ENCODE measurements around the gene SLC46A1.

The SLC46A1 gene

GRCh38 chr17:28345419-28346198, 60.4 kb downstream of the SLC46A1 start:
- Histone ChIP-seq H4K20me1 (ENCODE audit: insufficient read depth, low read length) (peaks cover 21% of the 10 kb centered on the region; the same call in 1 of the 2 replicates), H3K9me3 (ENCODE audit: insufficient read depth, low read length, severe bottlenecking) (no peaks in the 10 kb centered on the region), H2AFZ (ENCODE audit: low read depth, low read length) (no peak overlapping the region), H3K9ac (ENCODE audit: low read depth, low read length) (no peak overlapping the region), H3K79me2 (ENCODE audit: insufficient read depth, low read length) (no peaks in the 10 kb centered on the region), H3K4me3 (ENCODE audit: low read depth in 1 of 2, low read length in 2 of 2) (no peak overlapping the region), H3K27ac (ENCODE audit: low read length) (no peak overlapping the region), H3K4me1 (ENCODE audit: insufficient read depth, low read length) (no peaks in the 10 kb centered on the region), H3K27me3 (ENCODE audit: insufficient read depth, low read length, poor library complexity) (no peaks in the 10 kb centered on the region), H3K4me2 (ENCODE audit: insufficient read depth, low read length) (no peak overlapping the region), H3K36me3 (ENCODE audit: insufficient read depth, low read length) (peaks cover 94% of the 10 kb centered on the region)
- DNase-seq (no peak), ATAC-seq (ENCODE audit: insufficient read depth, low read depth) (peak; percentile 18; the same call in 1 of the 3 replicates)
- TF ChIP-seq, protein P1, sequence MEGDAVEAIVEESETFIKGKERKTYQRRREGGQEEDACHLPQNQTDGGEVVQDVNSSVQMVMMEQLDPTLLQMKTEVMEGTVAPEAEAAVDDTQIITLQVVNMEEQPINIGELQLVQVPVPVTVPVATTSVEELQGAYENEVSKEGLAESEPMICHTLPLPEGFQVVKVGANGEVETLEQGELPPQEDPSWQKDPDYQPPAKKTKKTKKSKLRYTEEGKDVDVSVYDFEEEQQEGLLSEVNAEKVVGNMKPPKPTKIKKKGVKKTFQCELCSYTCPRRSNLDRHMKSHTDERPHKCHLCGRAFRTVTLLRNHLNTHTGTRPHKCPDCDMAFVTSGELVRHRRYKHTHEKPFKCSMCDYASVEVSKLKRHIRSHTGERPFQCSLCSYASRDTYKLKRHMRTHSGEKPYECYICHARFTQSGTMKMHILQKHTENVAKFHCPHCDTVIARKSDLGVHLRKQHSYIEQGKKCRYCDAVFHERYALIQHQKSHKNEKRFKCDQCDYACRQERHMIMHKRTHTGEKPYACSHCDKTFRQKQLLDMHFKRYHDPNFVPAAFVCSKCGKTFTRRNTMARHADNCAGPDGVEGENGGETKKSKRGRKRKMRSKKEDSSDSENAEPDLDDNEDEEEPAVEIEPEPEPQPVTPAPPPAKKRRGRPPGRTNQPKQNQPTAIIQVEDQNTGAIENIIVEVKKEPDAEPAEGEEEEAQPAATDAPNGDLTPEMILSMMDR (IDR thresholded peaks at IDR 0.05; ENCODE audit: borderline replicate concordance, extremely low read depth, low read length, poor library complexity, severe bottlenecking), result no peak
- no peak for TF ChIP-seq EZH2 (IDR thresholded peaks at IDR 0.05; ENCODE audit: borderline replicate concordance, low read depth, low read length, severe bottlenecking)
